SK-N-SH (cell line): Measurements from ENCODE around the gene ADRB2.

Experiments
- JUND ChIP-seq: IDR thresholded peaks from 2 replicates; pipeline ENCODE4 v1.4.0; 2012
- REST ChIP-seq: IDR thresholded peaks from 2 replicates; pipeline ENCODE4 v1.6.1; 2012; ENCODE audit warnings: mild to moderate bottlenecking, low read depth, low read length, moderate library complexity
- YY1 ChIP-seq: IDR thresholded peaks from 2 replicates; pipeline ENCODE4 v1.4.0; 2012; ENCODE audit warnings: low read depth, mild to moderate bottlenecking

GRCh38 chr5:148799737-148800527 lies 26.5 kb upstream of the ADRB2 start:
- no peak for TF ChIP-seq REST
- TF ChIP-seq YY1 = no peak
- no peak for TF ChIP-seq JUND
